ENCODE data around the gene TRIM66.

GRCh38 chr11:8684600-8685290 is 2.3 kb upstream of the TRIM66 start:
- TF ChIP-seq, protein P1, sequence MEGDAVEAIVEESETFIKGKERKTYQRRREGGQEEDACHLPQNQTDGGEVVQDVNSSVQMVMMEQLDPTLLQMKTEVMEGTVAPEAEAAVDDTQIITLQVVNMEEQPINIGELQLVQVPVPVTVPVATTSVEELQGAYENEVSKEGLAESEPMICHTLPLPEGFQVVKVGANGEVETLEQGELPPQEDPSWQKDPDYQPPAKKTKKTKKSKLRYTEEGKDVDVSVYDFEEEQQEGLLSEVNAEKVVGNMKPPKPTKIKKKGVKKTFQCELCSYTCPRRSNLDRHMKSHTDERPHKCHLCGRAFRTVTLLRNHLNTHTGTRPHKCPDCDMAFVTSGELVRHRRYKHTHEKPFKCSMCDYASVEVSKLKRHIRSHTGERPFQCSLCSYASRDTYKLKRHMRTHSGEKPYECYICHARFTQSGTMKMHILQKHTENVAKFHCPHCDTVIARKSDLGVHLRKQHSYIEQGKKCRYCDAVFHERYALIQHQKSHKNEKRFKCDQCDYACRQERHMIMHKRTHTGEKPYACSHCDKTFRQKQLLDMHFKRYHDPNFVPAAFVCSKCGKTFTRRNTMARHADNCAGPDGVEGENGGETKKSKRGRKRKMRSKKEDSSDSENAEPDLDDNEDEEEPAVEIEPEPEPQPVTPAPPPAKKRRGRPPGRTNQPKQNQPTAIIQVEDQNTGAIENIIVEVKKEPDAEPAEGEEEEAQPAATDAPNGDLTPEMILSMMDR (IDR thresholded peaks at IDR 0.05; ENCODE audit: poor library complexity) = no peak
- TF ChIP-seq EZH2phosphoT487 (IDR thresholded peaks at IDR 0.05; ENCODE audit: low read depth, severe bottlenecking, unreplicated experiment) = no peak
- TF ChIP-seq EZH2 (IDR thresholded peaks at IDR 0.05; ENCODE audit: borderline replicate concordance) = no peak

Measured in hepatocyte (in vitro differentiated cells).